Measurements from ENCODE around the gene CYB5R2.

Gene CYB5R2

DNA sequence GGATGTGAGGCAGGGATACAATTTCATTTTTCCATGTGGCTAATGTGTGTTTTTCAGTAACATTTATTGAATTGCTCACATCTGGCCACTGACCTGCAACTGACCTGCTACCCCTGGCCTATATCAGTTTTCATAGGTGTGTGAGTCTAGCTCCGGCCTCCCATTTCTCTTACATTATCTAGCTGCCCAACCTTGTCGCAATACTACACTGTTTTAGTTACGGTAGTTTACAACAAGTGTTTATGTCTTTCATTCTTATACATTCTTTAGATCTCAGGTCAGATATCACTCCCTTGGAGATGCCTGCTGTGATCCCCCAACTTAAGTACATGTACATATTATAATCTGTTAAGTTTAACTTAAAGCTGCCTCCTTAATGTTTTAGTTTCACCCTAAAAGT lies 2.3 kb upstream of the CYB5R2 start:
- Histone ChIP-seq H3K4ac (ENCODE audit: low read length) (no peak overlapping the region), H3K14ac (ENCODE audit: low read length) (no peak overlapping the region), H2BK5ac (ENCODE audit: low read length) (no peak overlapping the region), H2BK15ac (ENCODE audit: low read length) (no peak overlapping the region), H2AFZ (ENCODE audit: low read length) (no peak overlapping the region), H2AK5ac (ENCODE audit: low read depth, low read length) (no peak overlapping the region), H3K9ac (ENCODE audit: low read depth, low read length, poor library complexity) (no peak overlapping the region), H3K4me2 (ENCODE audit: insufficient read depth, low read length, poor library complexity, severe bottlenecking) (no peak overlapping the region), H3K4me1 (ENCODE audit: control insufficient read depth in 2 of 2, insufficient read depth in 1 of 2, low read depth in 1 of 2, low read length in 2 of 2) (peaks cover 0 to 9% of the 10 kb centered on the region in 2 donors), H3K4me3 (ENCODE audit: low read length in 2 of 2) (no peak overlapping the region), H3K79me1 (ENCODE audit: low read depth, low read length) (peaks cover 3% of the 10 kb centered on the region), H3K27me3 (ENCODE audit: control insufficient read depth in 3 of 3, insufficient read depth in 3 of 3, low read depth in 1 of 3, low read length in 3 of 3) (peaks cover 0 to 18% (median 2%) of the 10 kb centered on the region in 3 experiments), H3K9me3 (replicated peaks in 1 of 2; ENCODE audit: control insufficient read depth in 2 of 2, insufficient read depth in 1 of 2, low read depth in 1 of 2, low read length in 2 of 2) (no peaks in the 10 kb centered on the region), H4K91ac (ENCODE audit: low read depth, low read length, poor library complexity) (no peak overlapping the region), H2BK12ac (ENCODE audit: low read length) (no peak overlapping the region), H2BK120ac (ENCODE audit: low read depth, low read length) (no peak overlapping the region), H3K23ac (ENCODE audit: low read depth, low read length, poor library complexity) (no peak overlapping the region), H3K36me3 (replicated peaks in 1 of 2; ENCODE audit: control insufficient read depth in 2 of 2, insufficient read depth in 2 of 2, low read length in 2 of 2) (peaks cover 0 to 2% of the 10 kb centered on the region in 2 donors), H4K8ac (ENCODE audit: low read depth, low read length) (no peak overlapping the region), H3K18ac (ENCODE audit: low read length) (no peak overlapping the region), H3K27ac (replicated peaks; ENCODE audit: low read length) (no peak overlapping the region)
- WGBS, 2 donors (ENCODE audit: extremely low coverage in 2 of 2, insufficient read length in 2 of 2, insufficient replicate concordance in 1 of 2), result no CpG with 5 or more reads among the region's 3 CpGs
- DNase-seq (ENCODE audit: low spot score), result no peak

DNA sequence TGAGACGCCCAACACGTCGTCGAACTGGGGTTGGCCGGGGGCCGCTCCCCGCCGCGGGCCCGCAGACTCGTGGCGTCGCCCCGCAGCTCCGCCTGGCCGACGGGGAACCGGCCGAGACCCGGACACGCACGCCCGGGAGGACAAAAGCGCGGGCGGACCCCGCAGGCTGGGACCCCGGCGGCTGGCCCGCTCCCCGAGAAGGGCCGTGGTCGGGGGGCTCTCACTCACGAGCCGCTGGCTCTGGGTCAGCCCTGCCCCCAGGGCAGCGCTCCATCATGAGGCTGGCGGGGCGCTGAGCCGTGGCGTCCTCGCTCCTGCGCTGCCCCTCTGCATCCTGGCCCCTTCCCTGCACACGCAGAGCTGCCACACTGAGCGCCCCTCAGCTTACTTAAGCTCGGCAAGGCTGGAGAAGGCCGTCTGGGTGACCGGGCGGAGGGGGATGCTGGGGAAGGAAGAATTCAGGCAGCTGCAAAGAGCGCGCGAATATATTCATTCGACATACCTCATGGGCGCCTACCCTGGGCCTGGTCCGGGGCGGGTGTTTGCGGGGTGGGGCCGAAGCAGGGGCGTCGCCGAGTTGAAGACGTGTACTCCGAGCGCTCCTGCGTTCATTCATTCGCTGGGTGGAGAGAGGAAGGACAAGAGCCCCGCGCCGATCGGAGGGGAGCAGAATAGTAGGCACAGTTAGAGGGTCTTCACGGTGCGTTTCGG lies 579 bp upstream of the CYB5R2 start:
- DNase-seq (ENCODE audit: low spot score), result peak; percentile 48
- peak overlapping the region; percentile 80 for H3K4ac ChIP-seq (ENCODE audit: low read length)
- no peaks in the 10 kb centered on the region for H3K9me3 ChIP-seq (replicated peaks in 1 of 2; ENCODE audit: control insufficient read depth in 2 of 2, insufficient read depth in 1 of 2, low read depth in 1 of 2, low read length in 2 of 2)
- peak overlapping the region; percentile 95 for H3K14ac ChIP-seq (ENCODE audit: low read length)
- no peak overlapping the region for H2BK12ac ChIP-seq (ENCODE audit: low read length)
- H3K4me3 ChIP-seq (ENCODE audit: low read length in 2 of 2), result peak overlapping the region in 1 of 2 donors; percentile 84
- peak overlapping the region; percentile 53 for H2AK5ac ChIP-seq (ENCODE audit: low read depth, low read length)
- peaks cover 3% of the 10 kb centered on the region for H3K79me1 ChIP-seq (ENCODE audit: low read depth, low read length)
- H3K36me3 ChIP-seq (replicated peaks in 1 of 2; ENCODE audit: control insufficient read depth in 2 of 2, insufficient read depth in 2 of 2, low read length in 2 of 2), result peaks cover 0 to 2% of the 10 kb centered on the region in 2 donors
- peaks cover 6 to 12% of the 10 kb centered on the region in 2 donors for H3K4me1 ChIP-seq (ENCODE audit: control insufficient read depth in 2 of 2, insufficient read depth in 1 of 2, low read depth in 1 of 2, low read length in 2 of 2)
- peak overlapping the region; percentile 65 for H3K23ac ChIP-seq (ENCODE audit: low read depth, low read length, poor library complexity)
- no peak overlapping the region for H3K27ac ChIP-seq (replicated peaks; ENCODE audit: low read length)
- H2BK15ac ChIP-seq (ENCODE audit: low read length), result no peak overlapping the region
- WGBS, 2 donors (ENCODE audit: extremely low coverage in 2 of 2, insufficient read length in 2 of 2, insufficient replicate concordance in 1 of 2), result no CpG with 5 or more reads among the region's 72 CpGs
- peak overlapping the region; percentile 79 for H3K4me2 ChIP-seq (ENCODE audit: insufficient read depth, low read length, poor library complexity, severe bottlenecking)
- no peak overlapping the region for H4K8ac ChIP-seq (ENCODE audit: low read depth, low read length)
- peaks cover 0 to 21% (median 2%) of the 10 kb centered on the region in 3 experiments for H3K27me3 ChIP-seq (ENCODE audit: control insufficient read depth in 3 of 3, insufficient read depth in 3 of 3, low read depth in 1 of 3, low read length in 3 of 3)
- H3K18ac ChIP-seq (ENCODE audit: low read length), result peak overlapping the region; percentile 99
- peak overlapping the region; percentile 40 for H2BK5ac ChIP-seq (ENCODE audit: low read length)
- H4K91ac ChIP-seq (ENCODE audit: low read depth, low read length, poor library complexity), result no peak overlapping the region
- no peak overlapping the region for H2AFZ ChIP-seq (ENCODE audit: low read length)
- no peak overlapping the region for H2BK120ac ChIP-seq (ENCODE audit: low read depth, low read length)
- peak overlapping the region; percentile 95 for H3K9ac ChIP-seq (ENCODE audit: low read depth, low read length, poor library complexity)

DNA sequence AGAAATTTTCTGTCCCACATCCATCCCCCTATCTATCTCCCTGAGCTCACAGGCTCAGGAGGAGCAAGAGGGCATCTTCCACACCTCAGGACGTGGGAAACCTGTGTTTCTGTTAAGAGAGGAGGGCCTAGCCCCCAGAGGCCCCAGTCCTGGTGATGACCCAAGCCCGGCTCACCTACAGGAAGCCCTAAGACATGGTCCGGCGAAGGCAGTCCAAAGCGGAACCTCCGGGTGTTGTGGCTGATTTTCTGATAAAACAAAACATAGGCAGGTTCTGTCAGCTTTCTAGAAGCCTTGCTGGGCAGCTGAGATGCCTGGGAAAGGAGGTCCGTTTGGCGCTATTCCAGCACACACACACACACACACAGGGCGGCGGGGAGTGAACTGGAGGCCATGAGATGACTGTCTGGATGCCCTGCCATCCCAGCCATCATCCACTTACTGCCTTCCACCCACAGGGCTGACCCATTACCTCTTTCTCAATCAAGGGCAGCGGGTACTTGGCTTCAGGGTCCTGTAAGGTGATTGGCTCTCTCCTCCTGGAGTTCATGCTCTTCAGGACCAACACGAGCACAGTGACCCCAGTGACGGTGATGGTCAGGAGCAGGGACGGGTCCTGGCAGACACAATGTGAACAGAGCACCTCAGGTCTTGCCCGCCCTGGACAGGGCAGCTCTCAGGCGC lies 882 bp downstream of the CYB5R2 start:
- Histone ChIP-seq H3K18ac (ENCODE audit: low read length) (peak overlapping the region; percentile 73), H3K4me3 (ENCODE audit: low read length in 2 of 2) (no peak overlapping the region), H2BK15ac (ENCODE audit: low read length) (no peak overlapping the region), H3K4ac (ENCODE audit: low read length) (no peak overlapping the region), H2BK5ac (ENCODE audit: low read length) (no peak overlapping the region), H2AFZ (ENCODE audit: low read length) (no peak overlapping the region), H3K9ac (ENCODE audit: low read depth, low read length, poor library complexity) (peak overlapping the region; percentile 45), H3K14ac (ENCODE audit: low read length) (no peak overlapping the region), H3K79me1 (ENCODE audit: low read depth, low read length) (peaks cover 3% of the 10 kb centered on the region), H2BK120ac (ENCODE audit: low read depth, low read length) (no peak overlapping the region), H4K8ac (ENCODE audit: low read depth, low read length) (no peak overlapping the region), H3K23ac (ENCODE audit: low read depth, low read length, poor library complexity) (peak overlapping the region; percentile 53), H2AK5ac (ENCODE audit: low read depth, low read length) (peak overlapping the region; percentile 3), H3K4me2 (ENCODE audit: insufficient read depth, low read length, poor library complexity, severe bottlenecking) (no peak overlapping the region), H3K9me3 (replicated peaks in 1 of 2; ENCODE audit: control insufficient read depth in 2 of 2, insufficient read depth in 1 of 2, low read depth in 1 of 2, low read length in 2 of 2) (no peaks in the 10 kb centered on the region), H3K4me1 (ENCODE audit: control insufficient read depth in 2 of 2, insufficient read depth in 1 of 2, low read depth in 1 of 2, low read length in 2 of 2) (peaks cover 19 to 20% of the 10 kb centered on the region in 2 donors), H3K36me3 (replicated peaks in 1 of 2; ENCODE audit: control insufficient read depth in 2 of 2, insufficient read depth in 2 of 2, low read length in 2 of 2) (peaks cover 0 to 2% of the 10 kb centered on the region in 2 donors), H4K91ac (ENCODE audit: low read depth, low read length, poor library complexity) (no peak overlapping the region), H3K27ac (replicated peaks; ENCODE audit: low read length) (no peak overlapping the region), H2BK12ac (ENCODE audit: low read length) (peak overlapping the region; percentile 65), H3K27me3 (ENCODE audit: control insufficient read depth in 3 of 3, insufficient read depth in 3 of 3, low read depth in 1 of 3, low read length in 3 of 3) (peaks cover 0 to 21% (median 2%) of the 10 kb centered on the region in 3 experiments)
- no peak for DNase-seq (ENCODE audit: low spot score)
- no CpG with 5 or more reads among the region's 16 CpGs for WGBS, 2 donors (ENCODE audit: extremely low coverage in 2 of 2, insufficient read length in 2 of 2, insufficient replicate concordance in 1 of 2)
